SK-N-SH (cell line): ENCODE measurements around the gene RAI1. TPM values are rescaled to one million over a fixed set of nuclear protein-coding genes. Genes with fewer than 3 reads are reported as not detected.

Source experiments
- CTCF ChIA-PET: fragments of 300-600, 350-600 bp; formaldehyde crosslinking; extraction: SDS; loops from one replicate; lab custom pipeline; 2021; lab: Yijun Ruan, JAX
- POLR2A ChIA-PET: fragments of 350-600 bp; sonication (Branson Sonifier 250); formaldehyde crosslinking; extraction: SDS; loops from one replicate; lab custom pipeline; 2020; ENCODE audit warnings: antibody characterized with exemption, inconsistent platforms; lab: Yijun Ruan, JAX
- DNase-seq: peaks from one replicate; pipeline ENCODE4 v3.0.0; 2012
- H2AFZ ChIP-seq: fragments of 200-600 bp; sonication (generic); 2 replicates; pipeline ENCODE4 v1.8.1; 2016; ENCODE audit warnings: antibody characterized with exemption, mild to moderate bottlenecking, low read depth
- H3F3A ChIP-seq: fragments of 200-600 bp; sonication (generic); replicated peaks from 2 replicates; pipeline ENCODE3; 2016; ENCODE audit warnings: antibody characterized with exemption, mild to moderate bottlenecking; ENCODE audit not compliant: insufficient read depth
- H3K27ac ChIP-seq, 2 experiments: fragments of 200-500 bp in 1 of 2; fragments of 200-600 bp in 1 of 2; sonication (Bioruptor generic) in 1 of 2; sonication (generic), shearing (Covaris generic) in 1 of 2; 2 replicates each; pipeline versions ENCODE4 v1.5.1 to v1.6.1; 2014 to 2016; ENCODE audit warnings: low read depth in 2 of 2, inconsistent platforms in 1 of 2, low read length in 1 of 2, mild to moderate bottlenecking in 1 of 2, mixed read lengths in 1 of 2
- H3K27me3 ChIP-seq: fragments of 200-600 bp; sonication (generic), shearing (Covaris generic); 2 replicates; pipeline ENCODE4 v1.6.1; 2016; ENCODE audit warnings: mixed run types; ENCODE audit not compliant: insufficient read depth
- H3K36me3 ChIP-seq, 2 experiments: fragments of 200-500 bp in 1 of 2; fragments of 200-600 bp in 1 of 2; sonication (Bioruptor generic) in 1 of 2; sonication (generic) in 1 of 2; replicated peaks in 1 of 2; 2 replicates each; pipeline versions ENCODE3 to v1.5.1; 2014 to 2016; ENCODE audit warnings: low read length in 1 of 2, mild to moderate bottlenecking in 1 of 2; ENCODE audit not compliant: insufficient read depth in 2 of 2, control insufficient read depth in 1 of 2
- H3K4me1 ChIP-seq, 2 experiments: fragments of 200-500 bp in 1 of 2; fragments of 200-600 bp in 1 of 2; sonication (Bioruptor generic) in 1 of 2; sonication (generic), shearing (Covaris generic) in 1 of 2; 2 replicates each; pipeline versions ENCODE4 v1.5.1 to v1.6.1; 2014 to 2016; ENCODE audit warnings: low read depth in 1 of 2, low read length in 1 of 2, mixed run types in 1 of 2; ENCODE audit not compliant: insufficient read depth in 2 of 2, control insufficient read depth in 1 of 2
- H3K4me2 ChIP-seq: fragments of 200-600 bp; sonication (generic), shearing (Covaris generic); 2 replicates; pipeline ENCODE4 v1.6.1; 2017; ENCODE audit warnings: mixed run types
- H3K4me3 ChIP-seq, 2 experiments: fragments of 200-500 bp in 1 of 2; fragments of 200-600 bp in 1 of 2; sonication (Bioruptor generic) in 1 of 2; sonication (generic), shearing (Covaris generic) in 1 of 2; 2 replicates each; pipeline versions ENCODE4 v1.5.1 to v1.8.1; 2014 to 2016; ENCODE audit warnings: low read depth in 2 of 2, inconsistent platforms in 1 of 2, low read length in 1 of 2, mild to moderate bottlenecking in 1 of 2, mixed read lengths in 1 of 2, moderate library complexity in 1 of 2
- H3K79me2 ChIP-seq: fragments of 200-600 bp; sonication (generic); 2 replicates; pipeline ENCODE4 v1.8.1; 2017; ENCODE audit warnings: mild to moderate bottlenecking; ENCODE audit not compliant: insufficient read depth
- H3K9ac ChIP-seq: fragments of 200-600 bp; sonication (generic); 2 replicates; pipeline ENCODE4 v1.6.1; 2017; ENCODE audit warnings: mixed run types
- H3K9me2 ChIP-seq: fragments of 200-600 bp; sonication (generic); 2 replicates; pipeline ENCODE4 v1.6.1; 2017; ENCODE audit warnings: mixed run types
- H3K9me3 ChIP-seq: fragments of 200-600 bp; sonication (generic); 2 replicates; pipeline ENCODE4 v1.6.1; 2017; ENCODE audit warnings: mixed run types, mild to moderate bottlenecking, moderate library complexity
- H4K20me1 ChIP-seq: fragments of 200-600 bp; sonication (generic); 2 replicates; pipeline ENCODE4 v1.6.1; 2017; ENCODE audit warnings: mild to moderate bottlenecking, mixed run types; ENCODE audit not compliant: insufficient read depth
- CHD2 ChIP-seq: fragments of 150-350 bp; IDR thresholded peaks from 2 replicates; pipeline ENCODE4 v1.6.1; 2018; ENCODE audit warnings: low read length; ENCODE audit not compliant: partially characterized antibody
- ELF1 ChIP-seq: IDR thresholded peaks from 2 replicates; pipeline ENCODE4 v1.4.0; 2012
- FOXM1 ChIP-seq: IDR thresholded peaks from 2 replicates; pipeline ENCODE4 v1.4.0; 2012; ENCODE audit warnings: low read depth, mild to moderate bottlenecking
- GABPA ChIP-seq: IDR thresholded peaks from 2 replicates; pipeline ENCODE4 v1.4.0; 2012; ENCODE audit warnings: low read depth, mild to moderate bottlenecking
- JUND ChIP-seq: IDR thresholded peaks from 2 replicates; pipeline ENCODE4 v1.4.0; 2012
- MAX ChIP-seq: IDR thresholded peaks from 2 replicates; pipeline ENCODE4 v1.4.0; 2012; ENCODE audit warnings: low read depth
- MEF2A ChIP-seq: IDR thresholded peaks from 2 replicates; pipeline ENCODE4 v1.4.0; 2012; ENCODE audit warnings: low read depth, borderline replicate concordance
- NFIC ChIP-seq: IDR thresholded peaks from 2 replicates; pipeline ENCODE4 v1.4.0; 2012; ENCODE audit warnings: borderline replicate concordance
- NRF1 ChIP-seq: IDR thresholded peaks from 2 replicates; pipeline ENCODE4 v1.6.1; 2012; ENCODE audit warnings: low read depth, mild to moderate bottlenecking, low read length
- PBX3 ChIP-seq: IDR thresholded peaks from 2 replicates; pipeline ENCODE4; 2012
- POLR2AphosphoS5 ChIP-seq: IDR thresholded peaks from 2 replicates; pipeline ENCODE4 v1.6.1; 2012; ENCODE audit warnings: low read depth, low read length
- RCOR1 ChIP-seq: fragments of 150-350 bp; IDR thresholded peaks from 2 replicates; pipeline ENCODE4 v1.6.1; 2017; ENCODE audit warnings: antibody characterized with exemption, low read length
- RXRA ChIP-seq: IDR thresholded peaks from 2 replicates; pipeline ENCODE4 v1.4.0; 2012; ENCODE audit warnings: low read depth, mild to moderate bottlenecking, borderline replicate concordance
- SIN3A ChIP-seq: IDR thresholded peaks from 2 replicates; pipeline ENCODE4 v1.6.1; 2012; ENCODE audit warnings: low read depth, mild to moderate bottlenecking, low read length, moderate library complexity, borderline replicate concordance
- SMC3 ChIP-seq: IDR thresholded peaks from 2 replicates; pipeline ENCODE4 v1.6.1; 2012; ENCODE audit warnings: low read depth, low read length, improper control_type of control experiment
- USF1 ChIP-seq: IDR thresholded peaks from 2 replicates; pipeline ENCODE4 v1.4.0; 2012; ENCODE audit warnings: low read depth, borderline replicate concordance
- USF2 ChIP-seq: fragments of 150-350 bp; IDR thresholded peaks from 2 replicates; pipeline ENCODE4 v1.6.1; 2017; ENCODE audit warnings: antibody characterized with exemption, low read length, low read depth, borderline replicate concordance
- WGBS: methylation state at CpG from one replicate; pipeline ENCODE4 v1.1.6; 2017; ENCODE audit warnings: low lambda C conversion rate; 5-methylcytosine and 5-hydroxymethylcytosine counted together
- polyA plus RNA-seq, 3 experiments: library from polyadenylated mRNA; depleted of rRNA; stranded (reverse); fragments of >200 nt; gene quantifications; 2 replicates each; pipeline ENCODE4 v1.2.3, GENCODE V29; 2012
- TF ChIP-seq, protein P1 (sequence below): IDR thresholded peaks from 2 replicates; pipeline ENCODE4 v1.4.0; 2012; ENCODE audit warnings: low read depth, borderline replicate concordance

Gene RAI1
- polyA plus RNA-seq, 1 of the 3 experiments (the other 2 are of a cell fraction) = 4.7 TPM

GRCh38 chr17:17760872-17761550, 79.8 kb downstream of the RAI1 start (continued):
- TF ChIP-seq USF2 (no peak), JUND (no peak), MEF2A (no peak), PBX3 (no peak), GABPA (no peak)

DNA sequence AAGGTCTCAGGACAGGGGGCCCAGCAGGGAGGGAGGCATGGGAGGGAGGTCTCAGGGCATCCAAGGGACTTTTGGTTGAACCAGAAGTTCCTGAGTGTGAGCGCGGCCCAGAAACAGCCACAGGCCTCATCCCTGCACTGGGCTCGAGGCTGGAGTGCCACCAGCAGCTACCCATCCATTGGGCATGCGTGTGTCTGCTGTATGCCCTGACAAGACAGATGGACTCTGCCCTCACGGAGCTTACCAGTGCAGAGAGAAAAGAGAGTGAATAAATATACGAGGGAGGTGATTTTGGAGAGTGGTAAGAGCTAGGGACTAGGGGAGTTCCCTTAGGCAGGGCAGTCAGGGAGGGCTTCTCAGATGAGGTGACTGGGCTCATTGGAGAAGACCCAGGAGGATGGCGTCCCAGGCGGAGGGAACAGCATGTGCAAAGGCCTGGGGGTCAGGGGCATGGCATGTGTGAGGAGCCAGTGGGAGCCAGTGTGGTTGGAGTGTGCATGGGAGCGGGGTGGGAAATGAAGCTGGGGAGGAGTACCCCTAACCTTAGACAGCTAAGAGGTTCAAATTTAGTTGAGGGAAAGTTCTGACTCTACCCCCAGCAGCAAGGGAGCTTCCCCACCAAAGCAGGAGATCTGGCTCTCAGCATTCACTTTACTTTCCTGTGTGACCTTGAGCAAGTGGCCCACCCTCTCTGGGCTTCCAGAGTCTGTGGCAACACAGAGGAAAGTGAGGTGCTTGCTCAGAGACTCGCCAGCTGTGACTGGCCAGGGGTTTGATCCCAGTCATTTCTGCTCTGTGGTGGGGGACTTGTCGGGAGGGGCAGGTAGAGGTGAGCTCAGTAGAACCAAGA, 80.9 kb downstream of the RAI1 start:
- no peaks in the 10 kb centered on the region for H3K9me3 ChIP-seq
- H3K9ac ChIP-seq = no peak overlapping the region
- peaks cover 0 to 2% of the 10 kb centered on the region in 2 experiments for H3K36me3 ChIP-seq
- peaks cover 64% of the 10 kb centered on the region for H4K20me1 ChIP-seq
- POLR2A ChIA-PET = no interaction called here
- DNase-seq = no peak
- H3K4me1 ChIP-seq = peaks cover 14 to 53% of the 10 kb centered on the region in 2 experiments; a peak in 2 of 4 replicates
- H3F3A ChIP-seq = no peaks in the 10 kb centered on the region
- H3K79me2 ChIP-seq = peaks cover 30% of the 10 kb centered on the region; the same call in 1 of the 2 replicates
- H2AFZ ChIP-seq = no peak overlapping the region
- no peak overlapping the region for H3K4me2 ChIP-seq
- TF ChIP-seq ELF1 (no peak), JUND (no peak), SIN3A (no peak), SMC3 (no peak), USF1 (no peak), CHD2 (no peak), GABPA (no peak), FOXM1 (no peak), POLR2AphosphoS5 (no peak), NRF1 (no peak), NFIC (no peak), RXRA (no peak), RCOR1 (no peak), USF2 (no peak), MAX (no peak)
- TF ChIP-seq, protein P1, sequence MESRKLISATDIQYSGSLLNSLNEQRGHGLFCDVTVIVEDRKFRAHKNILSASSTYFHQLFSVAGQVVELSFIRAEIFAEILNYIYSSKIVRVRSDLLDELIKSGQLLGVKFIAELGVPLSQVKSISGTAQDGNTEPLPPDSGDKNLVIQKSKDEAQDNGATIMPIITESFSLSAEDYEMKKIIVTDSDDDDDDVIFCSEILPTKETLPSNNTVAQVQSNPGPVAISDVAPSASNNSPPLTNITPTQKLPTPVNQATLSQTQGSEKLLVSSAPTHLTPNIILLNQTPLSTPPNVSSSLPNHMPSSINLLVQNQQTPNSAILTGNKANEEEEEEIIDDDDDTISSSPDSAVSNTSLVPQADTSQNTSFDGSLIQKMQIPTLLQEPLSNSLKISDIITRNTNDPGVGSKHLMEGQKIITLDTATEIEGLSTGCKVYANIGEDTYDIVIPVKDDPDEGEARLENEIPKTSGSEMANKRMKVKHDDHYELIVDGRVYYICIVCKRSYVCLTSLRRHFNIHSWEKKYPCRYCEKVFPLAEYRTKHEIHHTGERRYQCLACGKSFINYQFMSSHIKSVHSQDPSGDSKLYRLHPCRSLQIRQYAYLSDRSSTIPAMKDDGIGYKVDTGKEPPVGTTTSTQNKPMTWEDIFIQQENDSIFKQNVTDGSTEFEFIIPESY = no peak
- H3K27me3 ChIP-seq = no peaks in the 10 kb centered on the region
- CTCF ChIA-PET = interaction anchor here (1.2 to 1.3 kb wide), 2 partner anchors 49 to 80 kb away, joined by 3 to 4 read pairs; no protein-coding TSS in a partner anchor
- no peak overlapping the region; a peak in 1 of 4 replicates for H3K27ac ChIP-seq
- no peaks in the 10 kb centered on the region for H3K9me2 ChIP-seq
- WGBS = 93% methylated on average over 9 of the region's 11 CpGs
- no peak overlapping the region for H3K4me3 ChIP-seq
